GM12892 (cell line): ENCODE measurements around the gene ZNF138.
"Not testable (repeated sequence)": the region's sequence is repeated elsewhere in the genome, so short reads cannot be mapped to it uniquely, and the experiment has no call there.

Source experiments
- DNase-seq: peaks from one replicate; pipeline ENCODE4 v3.0.0; 2011; ENCODE audit not compliant: insufficient read length
- FAIRE-seq: peaks from 2 replicates; lab custom pipeline; 2011; peaks lifted over from hg19 to GRCh38; lab: Jason Lieb, UNC
- POLR2A ChIP-seq: IDR thresholded peaks from 2 replicates; pipeline ENCODE4 v1.6.1; 2011; ENCODE audit warnings: low read depth, low read length, control low read depth
- POLR2AphosphoS5 ChIP-seq: IDR thresholded peaks from 2 replicates; pipeline ENCODE4 v1.6.1; 2011; ENCODE audit warnings: low read depth, low read length, control low read depth
- TAF1 ChIP-seq: IDR thresholded peaks from 2 replicates; pipeline ENCODE4 v1.6.1; 2011; ENCODE audit warnings: low read depth, mild to moderate bottlenecking, control low read depth, low read length, borderline replicate concordance

Gene ZNF138

DNA sequence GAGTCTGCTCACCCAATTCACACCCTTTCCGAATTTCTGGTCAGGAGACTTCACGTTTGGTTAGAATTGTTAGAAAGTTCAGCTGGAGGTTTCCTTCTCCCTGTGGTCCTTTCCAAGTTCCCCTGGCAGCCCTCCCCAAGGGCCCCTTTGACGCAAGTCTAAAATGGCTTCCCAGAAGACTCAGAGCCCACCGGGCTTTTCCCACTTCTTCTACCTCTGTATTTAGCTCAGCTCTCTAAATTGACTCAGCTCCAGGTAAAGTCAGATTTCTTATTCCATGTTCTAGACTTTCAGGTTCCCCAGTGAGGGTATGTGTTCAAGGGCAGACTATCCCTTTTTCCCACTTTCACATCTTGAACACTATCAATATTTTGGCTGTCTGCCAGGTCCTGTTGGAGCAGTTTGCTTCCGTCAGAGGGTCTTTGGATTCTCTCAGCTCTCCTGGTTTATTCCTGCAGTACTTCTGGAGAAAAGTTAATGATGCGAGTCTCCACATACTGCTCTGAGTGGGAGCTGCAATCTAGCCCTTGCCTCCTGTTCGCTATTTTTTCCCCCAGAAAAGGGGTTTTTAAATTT lies 55.8 kb downstream of the ZNF138 start:
- FAIRE-seq (no peak), DNase-seq (no peak)
- TF ChIP-seq POLR2A (no peak), TAF1 (no peak), POLR2AphosphoS5 (no peak)

DNA sequence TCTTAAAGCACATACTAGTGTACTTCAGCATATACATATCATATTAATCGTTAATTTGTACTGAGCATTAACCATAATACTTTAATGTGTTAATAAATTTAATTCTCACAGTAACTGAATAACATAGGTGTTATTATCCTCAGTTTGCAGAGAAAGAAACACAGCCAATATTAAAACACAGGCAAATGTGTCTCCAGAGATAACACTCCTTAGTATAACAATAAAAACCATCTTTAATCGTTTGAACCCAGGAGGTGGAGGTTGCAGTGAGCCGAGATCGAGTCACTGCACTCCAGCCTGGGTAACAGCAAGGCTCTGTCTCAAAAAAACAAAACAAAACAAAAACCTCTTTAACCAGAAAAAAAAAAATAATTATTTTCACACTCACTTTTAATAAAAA lies 59.5 kb downstream of the ZNF138 start:
- no peak for DNase-seq
- TF ChIP-seq TAF1 (no peak), POLR2A (no peak), POLR2AphosphoS5 (no peak)
- no peak for FAIRE-seq

GRCh38 chr7:64854969-64855368 lies 60.7 kb downstream of the ZNF138 start:
- FAIRE-seq (no peak), DNase-seq (no peak)
- TF ChIP-seq POLR2A (no peak), TAF1 (no peak), POLR2AphosphoS5 (no peak)

DNA sequence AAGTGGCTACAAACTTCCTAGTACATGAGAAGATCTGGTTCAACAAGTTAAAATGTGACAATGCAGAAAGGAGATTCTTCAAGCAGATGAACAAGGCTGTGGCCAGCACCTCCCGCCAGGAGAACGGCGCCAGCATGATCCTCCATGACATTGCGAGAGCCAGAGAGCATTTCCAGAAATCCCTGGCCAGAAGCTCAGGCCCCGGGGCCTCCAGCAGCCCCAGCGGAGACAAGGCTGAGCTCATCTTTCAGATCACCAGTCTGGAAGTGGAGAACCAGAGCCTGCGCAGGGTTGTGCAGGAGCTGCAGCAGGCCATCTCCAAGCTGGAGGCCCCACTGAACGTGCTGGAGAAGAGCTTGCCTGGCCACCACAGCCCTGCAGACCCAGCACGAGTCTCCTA lies 68.8 kb downstream of the ZNF138 start:
- FAIRE-seq (no peak), DNase-seq (no peak)
- no peak for TF ChIP-seq POLR2AphosphoS5
- no peak for TF ChIP-seq TAF1
- no peak for TF ChIP-seq POLR2A

GRCh38 chr7:64863530-64863929 lies 69.3 kb downstream of the ZNF138 start:
- not testable (repeated sequence) for FAIRE-seq, DNase-seq

DNA sequence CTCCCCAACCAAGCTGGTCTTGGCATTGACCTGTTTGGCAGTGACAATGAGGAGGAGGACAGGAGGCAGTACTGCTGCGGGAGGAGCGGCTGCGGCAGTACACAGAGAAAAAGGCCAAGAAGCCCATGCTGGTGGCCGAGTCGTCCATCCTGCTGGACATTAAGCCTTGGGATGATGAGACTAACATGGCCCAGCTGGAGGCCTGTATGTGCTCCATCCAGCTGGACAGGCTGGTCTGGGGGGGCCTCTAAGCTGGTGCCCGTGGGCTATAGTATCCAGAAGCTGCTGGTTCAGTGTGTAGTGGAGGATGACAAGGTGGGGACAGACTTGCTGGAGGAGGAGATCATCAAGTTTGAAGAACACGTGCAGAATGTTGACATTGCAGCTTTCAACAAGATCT lies 69.7 kb downstream of the ZNF138 start:
- TF ChIP-seq TAF1 (no peak), POLR2AphosphoS5 (no peak), POLR2A (no peak)
- no peak for DNase-seq
- no peak for FAIRE-seq

GRCh38 chr7:64867863-64868440 lies 73.7 kb downstream of the ZNF138 start:
- no peak for DNase-seq
- no peak for TF ChIP-seq POLR2A
- no peak for TF ChIP-seq TAF1
- no peak for TF ChIP-seq POLR2AphosphoS5
- no peak for FAIRE-seq

- TF ChIP-seq POLR2A = no peak
- TF ChIP-seq TAF1 = no peak
- TF ChIP-seq POLR2AphosphoS5 = no peak
- DNase-seq = no peak
- no peak for FAIRE-seq
These were observed 74.3 kb downstream of the ZNF138 start for GRCh38 chr7:64868499-64868898.

DNA sequence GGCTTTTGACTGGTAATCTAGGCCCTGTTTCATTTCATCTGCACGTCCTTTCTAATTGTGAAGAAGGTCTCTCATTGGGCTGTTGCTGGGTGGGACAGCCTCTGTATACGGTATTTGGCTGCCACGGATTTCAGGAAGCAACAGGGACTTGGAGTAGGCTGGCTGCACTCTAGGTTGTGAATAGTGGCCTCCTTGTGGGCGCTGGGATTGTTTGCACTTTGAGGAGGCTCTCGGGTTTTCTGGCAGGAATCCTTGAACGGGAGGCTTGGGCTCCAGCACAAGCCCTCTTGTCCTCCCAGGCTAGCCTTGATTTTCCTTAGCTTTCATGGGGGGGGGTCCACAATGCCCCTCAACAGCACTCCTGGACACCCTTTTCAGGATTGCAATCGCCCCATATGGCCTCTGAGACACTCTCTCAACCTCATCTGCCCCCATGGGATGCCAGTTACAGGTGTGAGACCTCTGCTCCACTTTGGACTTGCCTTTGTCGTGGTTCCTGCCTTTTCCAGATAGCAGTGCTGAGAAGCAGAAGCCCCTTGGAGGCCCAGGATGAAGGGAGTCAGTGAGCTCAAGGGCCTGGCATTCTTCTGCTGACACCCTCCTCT lies 75.0 kb downstream of the ZNF138 start:
- TF ChIP-seq POLR2A (no peak), POLR2AphosphoS5 (no peak), TAF1 (no peak)
- DNase-seq = peak; percentile 3
- no peak for FAIRE-seq

DNA sequence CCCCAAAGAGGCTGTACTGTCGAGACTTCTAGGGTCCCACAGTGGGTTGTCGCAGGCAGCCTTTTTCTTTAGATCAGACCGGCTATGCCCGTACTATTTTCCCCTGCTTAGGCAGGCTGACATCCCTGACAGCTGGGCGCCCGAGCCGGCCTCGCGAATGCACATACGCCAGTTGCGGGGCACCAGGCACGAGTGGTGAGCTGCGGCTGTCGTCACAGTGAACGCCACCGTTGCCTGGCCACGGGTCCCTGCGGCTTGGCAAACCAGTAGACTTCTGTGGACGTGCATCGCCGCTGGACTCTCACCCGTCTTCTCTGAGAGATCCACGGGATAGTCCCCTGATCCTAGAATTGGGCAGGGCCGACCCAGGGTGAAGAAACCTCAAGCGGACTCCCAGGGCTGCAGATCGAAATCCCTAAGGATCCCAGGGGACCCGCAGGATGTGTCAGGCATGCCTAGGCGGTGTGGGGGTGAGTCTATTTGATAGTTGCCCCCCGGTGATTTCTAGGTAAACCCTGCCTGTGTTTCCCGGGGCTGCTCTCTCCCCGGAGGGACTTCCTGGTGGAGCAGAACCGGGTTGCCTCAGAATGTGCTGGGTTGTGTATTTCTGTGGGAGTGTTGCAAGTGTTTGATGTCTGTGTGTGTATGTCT lies 75.8 kb downstream of the ZNF138 start:
- DNase-seq (peak; percentile 6), FAIRE-seq (no peak)
- TF ChIP-seq TAF1 = no peak
- no peak for TF ChIP-seq POLR2AphosphoS5
- TF ChIP-seq POLR2A = no peak

- no peak for DNase-seq
- no peak for TF ChIP-seq TAF1
- no peak for TF ChIP-seq POLR2A
- TF ChIP-seq POLR2AphosphoS5 = no peak
- FAIRE-seq = no peak
These were observed 76.4 kb downstream of the ZNF138 start for GRCh38 chr7:64870656-64871055.

DNA sequence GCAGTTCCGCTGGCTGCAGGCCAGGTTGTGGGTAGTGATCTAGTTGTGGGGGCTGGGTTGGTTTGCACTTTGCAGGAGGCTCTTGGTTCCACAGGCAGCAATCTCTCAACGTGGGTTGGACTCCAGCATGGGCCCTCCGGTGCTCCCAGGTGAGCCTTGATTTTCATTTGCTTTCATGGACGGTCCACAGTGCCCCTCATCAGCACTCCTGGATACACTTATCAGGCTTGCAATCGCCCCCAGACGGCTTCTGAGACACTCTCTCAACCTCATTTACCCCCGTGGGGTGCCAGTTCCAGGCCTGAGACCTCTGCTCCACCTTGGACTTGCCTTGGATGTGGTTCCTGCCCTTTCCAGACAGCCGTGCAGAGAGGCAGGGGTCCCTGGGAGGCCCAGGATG lies 77.5 kb downstream of the ZNF138 start:
- DNase-seq (no peak), FAIRE-seq (no peak)
- TF ChIP-seq POLR2A = no peak
- TF ChIP-seq TAF1 = no peak
- TF ChIP-seq POLR2AphosphoS5 = no peak
